Measurements from ENCODE around the gene INO80D.
"Not testable (repeated sequence)": the region's sequence is repeated elsewhere in the genome, so short reads cannot be mapped to it uniquely, and the experiment has no call there.

INO80D gene

DNA sequence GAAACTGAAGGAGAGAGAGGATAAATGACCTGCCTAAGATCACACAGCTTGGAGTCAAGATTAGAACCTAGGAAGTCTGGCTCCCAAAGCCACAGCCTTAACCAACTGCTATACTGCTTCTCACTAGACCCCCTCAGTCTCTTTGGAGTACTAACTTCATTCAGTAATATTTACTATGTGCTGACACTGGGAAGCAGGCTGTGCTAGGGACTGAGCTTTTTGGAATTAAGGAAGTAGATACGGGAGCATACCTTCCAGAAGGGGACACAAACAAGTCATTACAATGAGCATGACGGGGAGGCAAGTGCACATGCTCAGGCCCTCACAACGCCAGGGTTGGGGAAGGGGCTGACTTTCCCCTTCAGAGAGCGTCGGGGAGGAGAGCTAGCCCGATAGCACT lies 97.7 kb downstream of the INO80D start:
- CTCF ChIA-PET = no interaction called here
- POLR2A ChIA-PET = no interaction called here

DNA sequence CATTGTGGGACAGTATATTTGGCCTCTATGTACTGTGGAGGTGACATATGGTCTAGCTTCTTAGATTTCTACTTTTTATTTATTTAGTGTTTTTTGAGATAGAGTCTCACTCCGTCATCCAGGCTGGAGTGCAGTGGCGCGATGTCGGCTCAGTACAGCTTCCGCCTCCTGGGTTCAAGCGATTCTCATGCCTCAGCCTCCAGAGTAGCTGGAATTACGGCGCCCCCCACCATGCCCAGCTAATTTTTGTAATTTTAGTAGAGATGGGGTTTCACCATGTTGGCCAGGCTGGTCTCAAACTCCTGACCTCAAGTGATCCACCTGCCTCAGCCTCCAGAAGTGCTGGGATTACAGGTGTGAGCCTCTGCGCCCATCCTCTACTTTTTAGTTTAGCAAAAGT lies 99.6 kb downstream of the INO80D start:
- H3K36me3 ChIP-seq (ENCODE audit: control insufficient read depth in 4 of 4, insufficient read depth in 4 of 4, low read length in 3 of 4); CTCF ChIA-PET; POLR2A ChIA-PET; H3K4me3 ChIP-seq (ENCODE audit: control insufficient read depth in 1 of 7, extremely low read depth in 1 of 7, insufficient read depth in 4 of 7, low read depth in 2 of 7, low read length in 6 of 7); H3K27ac ChIP-seq (ENCODE audit: insufficient read depth in 1 of 2, low read depth in 1 of 2, low read length in 2 of 2, poor library complexity in 1 of 2, severe bottlenecking in 2 of 2); H3K27me3 ChIP-seq (replicated peaks in 2 of 5; ENCODE audit: control insufficient read depth in 4 of 5, insufficient read depth in 5 of 5, low read length in 4 of 5); DNase-seq; H3K9me3 ChIP-seq (ENCODE audit: control extremely low read depth in 1 of 5, control insufficient read depth in 4 of 5, insufficient read depth in 2 of 5, low read depth in 1 of 5, low read length in 4 of 5); H3K4me1 ChIP-seq (ENCODE audit: control extremely low read depth in 1 of 4, control insufficient read depth in 4 of 4, insufficient read depth in 4 of 4, low read length in 3 of 4): not testable (repeated sequence)
- WGBS (ENCODE audit: insufficient coverage) = no CpG with 5 or more reads among the region's 9 CpGs

More for the DNA sequence above, 97.7 kb downstream of the INO80D start:
- Histone ChIP-seq H3K27ac (ENCODE audit: insufficient read depth in 1 of 2, low read depth in 1 of 2, low read length in 2 of 2, poor library complexity in 1 of 2, severe bottlenecking in 2 of 2) (no peak overlapping the region), H3K36me3 (ENCODE audit: control insufficient read depth in 4 of 4, insufficient read depth in 4 of 4, low read length in 3 of 4) (peaks cover 2 to 16% (median 4%) of the 10 kb centered on the region in 4 experiments), H3K4me3 (ENCODE audit: control insufficient read depth in 1 of 7, extremely low read depth in 1 of 7, insufficient read depth in 4 of 7, low read depth in 2 of 7, low read length in 6 of 7) (no peak overlapping the region), H3K4me1 (ENCODE audit: control extremely low read depth in 1 of 4, control insufficient read depth in 4 of 4, insufficient read depth in 4 of 4, low read length in 3 of 4) (no peaks in the 10 kb centered on the region), H3K9me3 (ENCODE audit: control extremely low read depth in 1 of 5, control insufficient read depth in 4 of 5, insufficient read depth in 2 of 5, low read depth in 1 of 5, low read length in 4 of 5) (no peaks in the 10 kb centered on the region), H3K27me3 (replicated peaks in 2 of 5; ENCODE audit: control insufficient read depth in 4 of 5, insufficient read depth in 5 of 5, low read length in 4 of 5) (no peaks in the 10 kb centered on the region)
- WGBS (ENCODE audit: insufficient coverage) = 95% methylated on average over 5 of the region's 6 CpGs
- DNase-seq = peak in 2 of 3 donors; percentile 7 to 15

DNA sequence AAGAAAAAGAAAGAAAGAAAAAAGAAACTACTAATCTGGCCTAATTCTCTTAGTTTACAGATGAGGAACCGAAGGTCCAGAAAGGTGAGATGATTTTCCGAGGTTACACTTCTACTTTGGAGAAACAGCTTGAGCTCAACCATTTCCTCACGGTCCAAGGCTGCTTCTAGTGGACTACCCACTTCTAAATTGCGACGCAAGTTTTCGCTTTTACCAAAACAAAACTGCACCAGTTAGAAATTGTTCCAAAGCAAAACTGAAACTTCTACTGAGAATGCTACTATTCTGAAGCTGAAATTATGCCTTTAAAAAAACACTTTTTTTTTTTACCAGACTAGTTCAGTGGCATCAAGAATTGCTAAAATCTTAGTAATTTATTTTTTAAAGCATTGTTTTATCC lies 101.6 kb downstream of the INO80D start:
- H3K4me1 ChIP-seq (ENCODE audit: control extremely low read depth in 1 of 4, control insufficient read depth in 4 of 4, insufficient read depth in 4 of 4, low read length in 3 of 4) = no peaks in the 10 kb centered on the region
- ChIA-PET POLR2A (no interaction called here), CTCF (interaction anchor here (0.6 kb wide), 1 partner anchor 32 kb away, joined by 6 read pairs; no protein-coding TSS in a partner anchor)
- no peaks in the 10 kb centered on the region for H3K27me3 ChIP-seq (replicated peaks in 2 of 5; ENCODE audit: control insufficient read depth in 4 of 5, insufficient read depth in 5 of 5, low read length in 4 of 5)
- no peaks in the 10 kb centered on the region for H3K36me3 ChIP-seq (ENCODE audit: control insufficient read depth in 4 of 4, insufficient read depth in 4 of 4, low read length in 3 of 4)
- H3K9me3 ChIP-seq (ENCODE audit: control extremely low read depth in 1 of 5, control insufficient read depth in 4 of 5, insufficient read depth in 2 of 5, low read depth in 1 of 5, low read length in 4 of 5) = no peaks in the 10 kb centered on the region
- H3K4me3 ChIP-seq (ENCODE audit: control insufficient read depth in 1 of 7, extremely low read depth in 1 of 7, insufficient read depth in 4 of 7, low read depth in 2 of 7, low read length in 6 of 7) = no peak overlapping the region
- no peak overlapping the region for H3K27ac ChIP-seq (ENCODE audit: insufficient read depth in 1 of 2, low read depth in 1 of 2, low read length in 2 of 2, poor library complexity in 1 of 2, severe bottlenecking in 2 of 2)
- no peak for DNase-seq
- WGBS (ENCODE audit: insufficient coverage) = 92% methylated on average over 3 of the region's 6 CpGs

DNA sequence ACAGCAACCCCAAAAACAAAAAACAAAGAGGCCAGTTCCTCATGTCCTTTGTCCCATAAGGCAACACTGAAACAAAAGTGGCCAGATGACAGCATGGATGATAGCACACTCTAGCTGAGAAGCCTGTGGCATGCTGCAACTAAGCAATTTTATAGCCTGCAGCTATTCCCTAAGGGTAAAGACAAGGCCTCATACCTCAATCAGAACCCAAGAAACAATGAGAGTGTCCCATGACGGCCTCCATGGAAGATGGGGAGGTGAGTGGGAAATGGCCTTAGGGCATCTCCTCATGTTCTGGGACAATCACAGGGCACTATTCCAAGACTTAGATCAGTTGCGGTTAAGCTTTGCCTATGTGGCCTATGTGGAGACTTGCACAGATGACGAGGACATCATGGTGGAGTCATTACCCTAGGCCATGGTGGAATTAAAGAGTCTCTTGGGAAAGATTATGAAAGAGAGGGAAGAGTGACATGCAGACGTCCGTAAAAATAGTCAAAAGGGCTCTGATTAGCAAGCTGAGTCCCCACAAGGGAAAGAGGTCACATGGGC lies 103.1 kb downstream of the INO80D start:
- Histone ChIP-seq H3K4me1 (ENCODE audit: control extremely low read depth in 1 of 4, control insufficient read depth in 4 of 4, insufficient read depth in 4 of 4, low read length in 3 of 4) (no peaks in the 10 kb centered on the region), H3K27me3 (replicated peaks in 2 of 5; ENCODE audit: control insufficient read depth in 4 of 5, insufficient read depth in 5 of 5, low read length in 4 of 5) (no peaks in the 10 kb centered on the region), H3K27ac (ENCODE audit: insufficient read depth in 1 of 2, low read depth in 1 of 2, low read length in 2 of 2, poor library complexity in 1 of 2, severe bottlenecking in 2 of 2) (no peak overlapping the region), H3K9me3 (ENCODE audit: control extremely low read depth in 1 of 5, control insufficient read depth in 4 of 5, insufficient read depth in 2 of 5, low read depth in 1 of 5, low read length in 4 of 5) (peaks cover 0 to 2% (median 0%) of the 10 kb centered on the region in 5 experiments), H3K4me3 (ENCODE audit: control insufficient read depth in 1 of 7, extremely low read depth in 1 of 7, insufficient read depth in 4 of 7, low read depth in 2 of 7, low read length in 6 of 7) (no peak overlapping the region), H3K36me3 (ENCODE audit: control insufficient read depth in 4 of 4, insufficient read depth in 4 of 4, low read length in 3 of 4) (no peaks in the 10 kb centered on the region)
- ChIA-PET POLR2A (interaction anchor here (0.6 kb wide), 1 partner anchor 46 kb away, joined by 3 read pairs; no protein-coding TSS in a partner anchor), CTCF (interaction anchor here (0.8 kb wide), 1 partner anchor 13 kb away, joined by 3 read pairs; no protein-coding TSS in a partner anchor)
- DNase-seq = no peak
- 97% methylated on average over 4 of the region's 5 CpGs for WGBS (ENCODE audit: insufficient coverage)

DNA sequence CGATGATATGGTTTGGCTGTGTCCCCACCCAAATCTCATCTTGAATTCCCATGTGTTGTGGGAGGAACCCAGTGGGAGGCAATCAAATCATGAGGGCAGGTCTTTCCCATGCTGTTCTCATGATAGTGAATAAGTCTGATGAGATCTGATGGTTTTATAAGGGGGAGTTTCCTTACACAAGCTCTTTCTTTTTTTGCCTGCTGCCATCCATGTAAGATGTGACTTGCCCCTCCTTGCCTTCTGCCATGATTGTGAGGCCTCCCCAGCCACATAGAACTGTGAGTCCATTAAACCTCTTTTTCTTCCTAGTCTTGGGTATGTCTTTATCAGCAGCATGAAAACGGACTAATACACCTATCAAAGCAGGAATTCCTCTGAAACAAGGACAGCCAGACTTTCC lies 107.2 kb downstream of the INO80D start:
- CTCF ChIA-PET; H3K4me3 ChIP-seq (ENCODE audit: control insufficient read depth in 1 of 7, extremely low read depth in 1 of 7, insufficient read depth in 4 of 7, low read depth in 2 of 7, low read length in 6 of 7); H3K27me3 ChIP-seq (replicated peaks in 2 of 5; ENCODE audit: control insufficient read depth in 4 of 5, insufficient read depth in 5 of 5, low read length in 4 of 5); H3K36me3 ChIP-seq (ENCODE audit: control insufficient read depth in 4 of 4, insufficient read depth in 4 of 4, low read length in 3 of 4); H3K4me1 ChIP-seq (ENCODE audit: control extremely low read depth in 1 of 4, control insufficient read depth in 4 of 4, insufficient read depth in 4 of 4, low read length in 3 of 4); DNase-seq; H3K9me3 ChIP-seq (ENCODE audit: control extremely low read depth in 1 of 5, control insufficient read depth in 4 of 5, insufficient read depth in 2 of 5, low read depth in 1 of 5, low read length in 4 of 5); POLR2A ChIA-PET; H3K27ac ChIP-seq (ENCODE audit: insufficient read depth in 1 of 2, low read depth in 1 of 2, low read length in 2 of 2, poor library complexity in 1 of 2, severe bottlenecking in 2 of 2): not testable (repeated sequence)
- WGBS (ENCODE audit: insufficient coverage) = 100% methylated on average over 1 of the region's 2 CpGs

DNA sequence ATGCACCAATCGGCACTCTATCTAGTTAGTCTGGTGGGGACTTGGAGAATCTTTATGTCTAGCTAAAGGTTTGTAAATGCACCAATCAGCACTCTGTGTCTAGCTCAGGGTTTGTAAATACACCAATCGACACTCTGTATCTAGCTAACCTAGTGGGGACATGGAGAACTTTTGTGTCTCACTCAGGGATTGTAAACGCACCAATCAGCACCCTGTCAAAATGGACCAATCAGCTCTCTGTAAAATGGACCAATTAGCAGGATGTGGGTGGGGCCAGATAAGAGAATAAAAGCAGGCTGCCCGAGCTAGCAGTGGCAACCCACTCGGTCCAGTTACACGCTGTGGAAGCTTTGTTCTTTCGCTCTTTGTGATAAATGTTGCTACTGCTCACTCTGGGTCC lies 108.3 kb downstream of the INO80D start:
- DNase-seq; POLR2A ChIA-PET; H3K4me1 ChIP-seq (ENCODE audit: control extremely low read depth in 1 of 4, control insufficient read depth in 4 of 4, insufficient read depth in 4 of 4, low read length in 3 of 4); H3K36me3 ChIP-seq (ENCODE audit: control insufficient read depth in 4 of 4, insufficient read depth in 4 of 4, low read length in 3 of 4); H3K4me3 ChIP-seq (ENCODE audit: control insufficient read depth in 1 of 7, extremely low read depth in 1 of 7, insufficient read depth in 4 of 7, low read depth in 2 of 7, low read length in 6 of 7); H3K27ac ChIP-seq (ENCODE audit: insufficient read depth in 1 of 2, low read depth in 1 of 2, low read length in 2 of 2, poor library complexity in 1 of 2, severe bottlenecking in 2 of 2); H3K9me3 ChIP-seq (ENCODE audit: control extremely low read depth in 1 of 5, control insufficient read depth in 4 of 5, insufficient read depth in 2 of 5, low read depth in 1 of 5, low read length in 4 of 5); H3K27me3 ChIP-seq (replicated peaks in 2 of 5; ENCODE audit: control insufficient read depth in 4 of 5, insufficient read depth in 5 of 5, low read length in 4 of 5); CTCF ChIA-PET: not testable (repeated sequence)
- WGBS (ENCODE audit: insufficient coverage) = 83% methylated on average over 6 of the region's 7 CpGs

DNA sequence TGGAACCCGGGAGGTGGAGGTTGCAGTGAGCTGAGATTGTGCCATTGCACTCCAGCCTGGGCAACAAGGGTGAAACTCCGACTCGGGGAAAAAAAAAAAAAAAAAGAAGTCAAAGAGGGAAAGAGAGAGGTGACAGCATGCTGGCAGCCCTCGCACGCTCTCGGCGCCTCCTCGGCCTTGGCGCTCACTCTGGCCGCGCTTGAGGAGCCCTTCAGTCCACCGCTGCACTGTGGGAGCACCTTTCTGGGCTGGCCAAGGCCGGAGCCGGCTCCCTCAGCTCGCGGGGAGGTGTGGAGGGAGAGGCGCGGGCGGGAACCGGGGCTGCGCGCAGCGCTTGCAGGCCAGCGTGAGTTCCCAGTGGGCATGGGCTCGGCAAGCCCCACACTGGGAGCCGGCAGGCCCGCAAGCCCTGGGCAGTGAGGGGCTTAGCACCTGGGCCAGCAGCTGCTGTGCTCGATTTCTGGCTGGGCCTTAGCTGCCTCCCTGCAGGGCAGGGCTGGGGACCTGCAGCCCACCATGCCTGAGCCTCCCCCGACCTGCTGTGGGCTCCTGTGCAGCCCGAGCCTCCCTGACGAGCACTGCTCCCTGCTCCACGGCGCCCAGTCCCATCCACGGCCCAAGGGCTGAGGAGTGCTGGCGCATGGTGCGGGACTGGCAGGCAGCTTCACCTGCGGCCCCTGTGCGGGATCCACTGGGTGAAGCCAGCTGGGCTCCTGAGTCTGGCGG lies 108.9 kb downstream of the INO80D start:
- WGBS (ENCODE audit: insufficient coverage) = 95% methylated on average over 26 of the region's 39 CpGs
- POLR2A ChIA-PET; H3K4me3 ChIP-seq (ENCODE audit: control insufficient read depth in 1 of 7, extremely low read depth in 1 of 7, insufficient read depth in 4 of 7, low read depth in 2 of 7, low read length in 6 of 7); H3K27me3 ChIP-seq (replicated peaks in 2 of 5; ENCODE audit: control insufficient read depth in 4 of 5, insufficient read depth in 5 of 5, low read length in 4 of 5); CTCF ChIA-PET; H3K27ac ChIP-seq (ENCODE audit: insufficient read depth in 1 of 2, low read depth in 1 of 2, low read length in 2 of 2, poor library complexity in 1 of 2, severe bottlenecking in 2 of 2); H3K4me1 ChIP-seq (ENCODE audit: control extremely low read depth in 1 of 4, control insufficient read depth in 4 of 4, insufficient read depth in 4 of 4, low read length in 3 of 4); DNase-seq; H3K36me3 ChIP-seq (ENCODE audit: control insufficient read depth in 4 of 4, insufficient read depth in 4 of 4, low read length in 3 of 4); H3K9me3 ChIP-seq (ENCODE audit: control extremely low read depth in 1 of 5, control insufficient read depth in 4 of 5, insufficient read depth in 2 of 5, low read depth in 1 of 5, low read length in 4 of 5): not testable (repeated sequence)

Measured in common myeloid progenitor, CD34-positive (primary cell).